OCI-LY1 (cell line): ENCODE measurements around the gene CTNND2.

ENCODE experiments used
- H2AFZ ChIP-seq: fragments of 200-600 bp; sonication (generic), shearing (Covaris generic); 2 replicates; pipeline ENCODE4 v1.6.0; 2014; ENCODE audit warnings: antibody characterized with exemption, mild to moderate bottlenecking, low read length
- H3F3A ChIP-seq: fragments of 200-600 bp; sonication (generic), shearing (Covaris generic); 2 replicates; pipeline ENCODE4 v1.6.0; 2014; ENCODE audit warnings: mild to moderate bottlenecking, antibody characterized with exemption, low read length, moderate library complexity; ENCODE audit not compliant: insufficient read depth
- H3K27ac ChIP-seq: fragments of 200-600 bp; sonication (generic); 2 replicates; pipeline ENCODE4 v1.5.1; 2014; ENCODE audit warnings: low read length, mixed run types, mild to moderate bottlenecking, low read depth; ENCODE audit not compliant: poor library complexity, severe bottlenecking
- H3K27me3 ChIP-seq: fragments of 200-600 bp; sonication (generic); 2 replicates; pipeline ENCODE4 v1.6.0; 2014; ENCODE audit warnings: antibody characterized with exemption, mild to moderate bottlenecking, low read length, moderate library complexity; ENCODE audit not compliant: insufficient read depth
- H3K36me3 ChIP-seq: fragments of 200-600 bp; sonication (generic); 2 replicates; pipeline ENCODE4 v1.6.1; 2014; ENCODE audit warnings: mild to moderate bottlenecking, antibody characterized with exemption, low read length, moderate library complexity, mixed read lengths; ENCODE audit not compliant: insufficient read depth
- H3K4me1 ChIP-seq: fragments of 200-600 bp; sonication (generic); 2 replicates; pipeline ENCODE4 v1.5.1; 2014; ENCODE audit warnings: mild to moderate bottlenecking, low read length, moderate library complexity; ENCODE audit not compliant: insufficient read depth, severe bottlenecking
- H3K4me2 ChIP-seq: fragments of 200-600 bp; sonication (generic), shearing (Covaris generic); 2 replicates; pipeline ENCODE4 v1.6.1; 2014; ENCODE audit warnings: low read length
- H3K4me3 ChIP-seq: fragments of 200-600 bp; sonication (generic); 2 replicates; pipeline ENCODE4 v1.5.1; 2014; ENCODE audit warnings: low read length, low read depth, mild to moderate bottlenecking, mixed read lengths; ENCODE audit not compliant: poor library complexity, severe bottlenecking
- H3K79me2 ChIP-seq: fragments of 200-600 bp; shearing (Covaris generic); 2 replicates; pipeline ENCODE4 v1.6.1; 2016; ENCODE audit warnings: mixed run types, low read length, mixed read lengths; ENCODE audit not compliant: insufficient read depth
- H3K9ac ChIP-seq: fragments of 200-600 bp; sonication (generic), shearing (Covaris generic); 2 replicates; pipeline ENCODE4 v1.6.1; 2014; ENCODE audit warnings: mild to moderate bottlenecking, low read length, mixed read lengths
- H3K9me2 ChIP-seq: fragments of 200-600 bp; sonication (generic), shearing (Covaris generic); 2 replicates; pipeline ENCODE4 v1.6.1; 2014; ENCODE audit warnings: low read depth, mild to moderate bottlenecking, low read length, mixed read lengths
- H3K9me3 ChIP-seq: fragments of 200-600 bp; shearing (Covaris generic); 2 replicates; pipeline ENCODE4 v1.6.1; 2014; ENCODE audit warnings: low read length, mixed read lengths
- H4K20me1 ChIP-seq: fragments of 200-600 bp; sonication (generic), shearing (Covaris generic); 2 replicates; pipeline ENCODE4 v1.6.0; 2016; ENCODE audit warnings: mild to moderate bottlenecking, low read length; ENCODE audit not compliant: insufficient read depth
- EZH2 ChIP-seq: fragments of 200-600 bp; sonication (generic), shearing (Covaris generic); IDR thresholded peaks from 2 replicates; pipeline ENCODE4 v1.8.0; 2017; ENCODE audit warnings: borderline replicate concordance, mixed run types, mild to moderate bottlenecking, antibody characterized with exemption, low read length, moderate library complexity, mixed read lengths
- TF ChIP-seq, protein P1 (sequence below): fragments of 200-600 bp; sonication (generic), shearing (Covaris generic); IDR thresholded peaks from 2 replicates; pipeline ENCODE4 v1.5.1; 2017; ENCODE audit warnings: mild to moderate bottlenecking, antibody characterized with exemption, low read length, moderate library complexity, mixed read lengths

The CTNND2 gene

DNA sequence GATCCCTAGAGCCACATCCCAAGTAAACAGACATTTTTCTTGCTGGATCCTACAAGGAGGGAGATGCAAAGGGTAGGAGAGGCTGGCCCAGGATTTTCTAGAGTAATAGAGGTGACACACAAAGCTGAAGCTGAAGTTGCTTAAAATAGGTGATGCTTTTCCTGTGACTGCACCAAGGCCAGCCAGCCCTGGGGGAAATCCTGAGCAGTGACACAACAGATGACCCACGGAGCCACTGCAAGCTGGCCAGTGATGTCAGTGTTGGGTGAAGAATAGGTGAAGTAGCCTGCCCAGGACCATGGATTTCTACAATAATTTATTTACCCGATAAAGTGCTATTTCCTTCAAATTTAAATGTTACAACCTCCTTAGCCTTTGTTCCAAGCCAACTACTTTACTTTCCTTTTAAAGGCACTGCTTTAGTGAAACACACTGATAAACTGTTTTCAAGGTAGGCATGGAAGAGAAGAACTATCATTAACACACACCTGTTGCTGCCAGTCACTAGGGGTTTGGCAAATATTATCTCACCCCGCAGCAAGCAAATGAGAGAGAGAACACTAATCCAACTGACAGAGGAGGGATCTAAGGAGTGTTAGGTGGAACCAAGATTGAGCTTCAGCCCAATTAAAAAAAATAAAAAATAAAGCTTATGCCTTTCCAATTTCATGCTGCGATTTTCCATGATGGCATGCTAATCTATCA lies 123.5 kb downstream of the CTNND2 start:
- TF ChIP-seq, protein P1, sequence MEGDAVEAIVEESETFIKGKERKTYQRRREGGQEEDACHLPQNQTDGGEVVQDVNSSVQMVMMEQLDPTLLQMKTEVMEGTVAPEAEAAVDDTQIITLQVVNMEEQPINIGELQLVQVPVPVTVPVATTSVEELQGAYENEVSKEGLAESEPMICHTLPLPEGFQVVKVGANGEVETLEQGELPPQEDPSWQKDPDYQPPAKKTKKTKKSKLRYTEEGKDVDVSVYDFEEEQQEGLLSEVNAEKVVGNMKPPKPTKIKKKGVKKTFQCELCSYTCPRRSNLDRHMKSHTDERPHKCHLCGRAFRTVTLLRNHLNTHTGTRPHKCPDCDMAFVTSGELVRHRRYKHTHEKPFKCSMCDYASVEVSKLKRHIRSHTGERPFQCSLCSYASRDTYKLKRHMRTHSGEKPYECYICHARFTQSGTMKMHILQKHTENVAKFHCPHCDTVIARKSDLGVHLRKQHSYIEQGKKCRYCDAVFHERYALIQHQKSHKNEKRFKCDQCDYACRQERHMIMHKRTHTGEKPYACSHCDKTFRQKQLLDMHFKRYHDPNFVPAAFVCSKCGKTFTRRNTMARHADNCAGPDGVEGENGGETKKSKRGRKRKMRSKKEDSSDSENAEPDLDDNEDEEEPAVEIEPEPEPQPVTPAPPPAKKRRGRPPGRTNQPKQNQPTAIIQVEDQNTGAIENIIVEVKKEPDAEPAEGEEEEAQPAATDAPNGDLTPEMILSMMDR = no peak
- no peak for TF ChIP-seq EZH2
- Histone ChIP-seq H2AFZ (no peak overlapping the region), H3K27me3 (no peaks in the 10 kb centered on the region), H3K27ac (no peak overlapping the region), H3K4me1 (no peaks in the 10 kb centered on the region), H3K4me3 (no peak overlapping the region), H3K9me3 (no peaks in the 10 kb centered on the region), H3K79me2 (no peaks in the 10 kb centered on the region), H3F3A (no peaks in the 10 kb centered on the region), H4K20me1 (no peaks in the 10 kb centered on the region), H3K9ac (no peak overlapping the region), H3K9me2 (no peaks in the 10 kb centered on the region), H3K36me3 (no peaks in the 10 kb centered on the region), H3K4me2 (no peak overlapping the region)

DNA sequence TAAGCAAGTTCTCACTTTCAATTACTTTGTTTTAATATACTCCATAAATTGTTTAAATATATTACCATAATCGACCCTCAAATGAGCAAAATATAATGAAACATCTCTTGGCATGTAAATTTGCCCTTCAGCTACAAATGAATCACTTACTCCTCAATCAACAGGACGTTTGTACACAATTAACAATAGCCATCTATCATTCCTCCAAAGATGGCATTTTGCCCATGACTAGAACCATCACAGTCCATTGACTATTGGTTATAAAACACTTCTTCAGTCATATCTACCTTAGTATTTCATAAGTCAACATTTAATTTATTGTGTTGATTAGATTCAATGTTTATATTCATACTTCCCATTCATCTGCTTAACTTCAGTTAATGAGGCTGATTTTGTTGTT lies 127.2 kb downstream of the CTNND2 start:
- H2AFZ ChIP-seq = no peak overlapping the region
- H3K9ac ChIP-seq = no peak overlapping the region
- H3K4me2 ChIP-seq = no peak overlapping the region
- no peaks in the 10 kb centered on the region for H3K36me3 ChIP-seq
- no peak overlapping the region for H3K27ac ChIP-seq
- no peak for TF ChIP-seq EZH2
- TF ChIP-seq, protein P1 = no peak
- no peaks in the 10 kb centered on the region for H3K9me3 ChIP-seq
- H3K9me2 ChIP-seq = no peaks in the 10 kb centered on the region
- H3F3A ChIP-seq = no peaks in the 10 kb centered on the region
- no peak overlapping the region for H3K4me3 ChIP-seq
- no peaks in the 10 kb centered on the region for H3K4me1 ChIP-seq
- H3K79me2 ChIP-seq = no peaks in the 10 kb centered on the region
- H3K27me3 ChIP-seq = no peaks in the 10 kb centered on the region
- H4K20me1 ChIP-seq = no peaks in the 10 kb centered on the region

DNA sequence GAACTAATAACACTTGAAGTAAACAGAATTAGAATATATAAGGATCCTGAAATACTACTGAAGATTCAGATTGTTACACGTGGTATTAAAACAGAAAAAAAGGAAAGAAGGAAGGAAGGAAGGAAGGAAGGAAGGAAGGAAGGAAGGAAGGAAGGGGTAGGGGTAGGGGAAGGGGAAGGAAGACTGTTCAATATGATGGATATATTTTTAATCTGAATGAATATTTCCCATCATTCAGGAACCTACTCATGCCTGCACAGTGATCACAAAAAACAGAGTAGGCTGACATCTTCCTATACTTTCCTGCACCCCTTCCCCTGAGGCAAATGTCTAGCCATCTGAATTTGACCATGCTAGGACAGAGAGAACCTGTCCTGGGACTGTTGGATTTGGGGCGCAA lies 133.9 kb downstream of the CTNND2 start:
- Histone ChIP-seq H3F3A (no peaks in the 10 kb centered on the region), H3K36me3 (no peaks in the 10 kb centered on the region), H3K27me3 (no peaks in the 10 kb centered on the region)

More for the DNA sequence above, 133.9 kb downstream of the CTNND2 start:
- Histone ChIP-seq H3K4me1 (no peaks in the 10 kb centered on the region), H3K4me3 (no peak overlapping the region), H3K9me3 (no peaks in the 10 kb centered on the region), H3K27ac (no peak overlapping the region), H2AFZ (no peak overlapping the region), H3K9me2 (no peaks in the 10 kb centered on the region), H3K9ac (no peak overlapping the region), H4K20me1 (no peaks in the 10 kb centered on the region), H3K4me2 (no peak overlapping the region), H3K79me2 (no peaks in the 10 kb centered on the region)
- TF ChIP-seq, protein P1 = no peak
- TF ChIP-seq EZH2 = no peak
